Pancreas (tissue), 10 donors: ENCODE data around the gene CCDC28A. TPM values are rescaled to one million over a fixed set of nuclear protein-coding genes. Genes with fewer than 3 reads are reported as not detected.
A peak's percentile ranks its signal among the peaks of the same experiment; 100 is the strongest.

Experiments used
- ATAC-seq, 4 donors: fragments of 200-7000 bp; cut with Tn5 transposase; one replicate each; pipeline versions ENCODE4 v1.8.0 to v1.9.1; 2020; ENCODE audit warnings: mild to moderate bottlenecking in 4 of 4, moderate library complexity in 4 of 4
- DNase-seq, 6 donors: peaks; one replicate each; pipeline ENCODE4 v3.0.0-alpha.2; 2020
- FAIRE-seq: peaks from 2 replicates; lab custom pipeline; 2012; peaks lifted over from hg19 to GRCh38; lab: Jason Lieb, UNC
- H3K27ac ChIP-seq, 4 donors: fragments of 200-600 bp; sonication (generic); 1 replicate in 3 of 4; 2 replicates in 1 of 4; pipeline versions ENCODE4 v1.5.0 to v1.8.0; 2020
- H3K27me3 ChIP-seq, 4 donors: fragments of 200-600 bp; one replicate each; pipeline ENCODE4 v1.8.0; 2021
- H3K36me3 ChIP-seq, 3 donors: fragments of 200-600 bp; sonication (generic) in 1 of 3; one replicate each; pipeline versions ENCODE4 v1.5.0 to v1.8.0; 2020 to 2021
- H3K4me1 ChIP-seq, 3 donors: fragments of 200-600 bp; one replicate each; pipeline ENCODE4 v1.8.0; 2021
- H3K4me3 ChIP-seq, 4 donors: fragments of 200-600 bp; sonication (generic) in 2 of 4; one replicate each; pipeline versions ENCODE4 v1.5.0 to v1.8.0; 2020 to 2021
- H3K9me3 ChIP-seq, 4 donors: fragments of 200-600 bp; one replicate each; pipeline ENCODE4 v1.8.0; 2021
- WGBS, 2 donors: extraction: QIAGEN DNeasy Blood & Tissue Kit; methylation state at CpG; one replicate each; pipeline ENCODE4 v1.1.7; 2013; 5-methylcytosine and 5-hydroxymethylcytosine counted together
- intact Hi-C, 3 donors: fragments of 100-400 bp; cut with DNase I; formaldehyde crosslinking; loops; one replicate each; pipeline versions ENCODE4 v1.11.1 to v1.14.2; 2022
- polyA plus RNA-seq, 2 donors: library from polyadenylated mRNA; stranded (reverse); fragments of 200-250 nt; gene quantifications; one replicate each; pipeline ENCODE4 v1.2.3, GENCODE V29; 2013
- total RNA-seq, 6 donors: library from RNA; stranded (reverse); fragmentation: NEBNext Ultra II Directional in 4 of 6; extraction: Animal tissue kit (Norgen Biotek cat#: 25700) in 4 of 6; gene quantifications; one replicate each; pipeline versions ENCODE4 v1.2.1 to v1.2.4, GENCODE V29; 2021 to 2023
- TF ChIP-seq, protein P1 (sequence below), 4 donors: fragments of 200-600 bp; sonication (generic) in 3 of 4; IDR thresholded peaks; one replicate each; pipeline versions ENCODE4 v1.5.0 to v1.8.0; 2021; ENCODE audit warnings: antibody characterized with exemption in 4 of 4
- donor health status: healthy with polysubstance abuse.
- donor health status: DM: no; HTN: no; CAD: no; lungs with moderate emphysema.
- donor health status: DM: no; HTN: no; CAD: no.
- donor health status: control.
- donor health status: control.
- donor health status: Bipolar disorder and iron deficiency.
- donor health status: DM: yes; HTN: yes; CAD: no.
- donor health status: DM: no; HTN: no; CAD: no.
- donor health status: DM: no; HTN: no; CAD: no.
- donor health status: DM: yes; HTN: yes; CAD: no.

CCDC28A gene
- total and polyA plus RNA-seq, 8 donors = 11.3 to 21.3 (median 12.8) TPM

DNA sequence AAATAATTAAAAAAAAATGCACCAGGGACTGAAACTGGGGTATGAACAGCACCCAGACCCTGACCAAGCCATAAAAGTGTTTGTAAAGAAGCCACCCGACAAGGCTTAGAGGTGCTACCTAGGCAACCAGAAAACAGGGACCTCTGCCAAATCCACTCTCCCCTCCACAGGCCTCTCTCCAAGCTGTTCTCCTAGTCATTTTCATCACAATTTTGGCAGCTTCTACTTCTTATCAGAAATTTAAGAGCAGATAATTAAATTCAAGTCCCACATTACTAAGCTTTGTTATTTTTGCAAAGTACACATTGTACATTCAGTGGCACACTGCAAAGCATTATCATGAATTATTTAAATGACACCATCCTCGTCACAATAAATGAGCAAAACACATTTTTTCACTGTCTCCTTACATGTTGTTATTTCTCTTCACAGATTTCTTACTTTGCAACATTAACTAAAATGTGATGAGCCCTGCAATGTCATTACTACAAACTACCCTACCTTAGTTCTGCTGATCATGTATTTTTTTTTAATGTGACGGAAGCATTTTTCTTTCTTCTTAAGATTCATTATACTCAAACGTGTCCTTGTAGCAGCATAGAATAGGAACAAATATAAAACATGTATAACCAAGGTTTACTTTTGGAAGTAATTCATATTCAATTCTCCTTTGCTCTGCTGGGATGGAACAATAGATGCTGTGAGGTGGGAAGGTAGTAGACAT is 60.4 kb downstream of the CCDC28A start:
- Histone ChIP-seq H3K27ac (no peak overlapping the region), H3K36me3 (no peaks in the 10 kb centered on the region), H3K27me3 (no peaks in the 10 kb centered on the region), H3K9me3 (no peaks in the 10 kb centered on the region), H3K4me3 (no peak overlapping the region), H3K4me1 (no peaks in the 10 kb centered on the region)
- FAIRE-seq (no peak), DNase-seq (peak in 1 of 6 donors; percentile 22), ATAC-seq (peak; percentile 50 to 79 (median 59))
- intact Hi-C loops = no loop called here
- 48 to 49% methylated on average over 4 of the region's 4 CpGs for WGBS, 2 donors
- TF ChIP-seq, protein P1, sequence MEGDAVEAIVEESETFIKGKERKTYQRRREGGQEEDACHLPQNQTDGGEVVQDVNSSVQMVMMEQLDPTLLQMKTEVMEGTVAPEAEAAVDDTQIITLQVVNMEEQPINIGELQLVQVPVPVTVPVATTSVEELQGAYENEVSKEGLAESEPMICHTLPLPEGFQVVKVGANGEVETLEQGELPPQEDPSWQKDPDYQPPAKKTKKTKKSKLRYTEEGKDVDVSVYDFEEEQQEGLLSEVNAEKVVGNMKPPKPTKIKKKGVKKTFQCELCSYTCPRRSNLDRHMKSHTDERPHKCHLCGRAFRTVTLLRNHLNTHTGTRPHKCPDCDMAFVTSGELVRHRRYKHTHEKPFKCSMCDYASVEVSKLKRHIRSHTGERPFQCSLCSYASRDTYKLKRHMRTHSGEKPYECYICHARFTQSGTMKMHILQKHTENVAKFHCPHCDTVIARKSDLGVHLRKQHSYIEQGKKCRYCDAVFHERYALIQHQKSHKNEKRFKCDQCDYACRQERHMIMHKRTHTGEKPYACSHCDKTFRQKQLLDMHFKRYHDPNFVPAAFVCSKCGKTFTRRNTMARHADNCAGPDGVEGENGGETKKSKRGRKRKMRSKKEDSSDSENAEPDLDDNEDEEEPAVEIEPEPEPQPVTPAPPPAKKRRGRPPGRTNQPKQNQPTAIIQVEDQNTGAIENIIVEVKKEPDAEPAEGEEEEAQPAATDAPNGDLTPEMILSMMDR (IDR thresholded peaks at IDR 0.05) = no peak

DNA sequence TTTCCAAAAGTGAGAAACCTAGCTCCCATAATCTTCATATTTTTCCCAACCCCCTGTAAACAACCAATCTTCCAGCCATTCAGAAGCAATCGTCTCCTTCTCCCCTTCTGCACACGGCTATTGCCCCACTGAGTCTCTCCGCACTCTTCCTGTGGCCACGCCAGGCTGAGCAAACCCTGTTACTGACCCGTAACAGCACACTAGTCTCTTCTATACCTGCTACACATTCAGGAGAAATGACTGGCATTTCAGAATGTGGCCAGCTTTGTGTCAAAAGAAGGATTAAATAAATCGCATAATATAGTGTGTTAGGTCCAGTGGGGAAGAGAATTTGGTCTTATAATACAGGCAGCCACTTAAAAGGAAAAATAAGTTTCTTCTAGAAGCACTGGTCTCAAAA is 63.7 kb downstream of the CCDC28A start:
- FAIRE-seq = no peak

More for the DNA sequence above, 63.7 kb downstream of the CCDC28A start:
- Histone ChIP-seq H3K4me3 (no peak overlapping the region), H3K9me3 (no peaks in the 10 kb centered on the region), H3K27me3 (no peaks in the 10 kb centered on the region), H3K4me1 (no peaks in the 10 kb centered on the region), H3K36me3 (no peaks in the 10 kb centered on the region), H3K27ac (no peak overlapping the region)
- no peak for ATAC-seq
- DNase-seq = no peak
- TF ChIP-seq, protein P1 (IDR thresholded peaks at IDR 0.05) = no peak
- intact Hi-C loops = no loop called here
- 83% methylated on average over 6 of the region's 6 CpGs for WGBS, 2 donors

Other genes starting within 250 kb of the CCDC28A start
- under 1 TPM in 2 of 6 donors, not detected in 4; 0.03 TPM for gene ECT2L, start 22.3 kb downstream of the CCDC28A start, total RNA-seq
- under 1 TPM in 1 of 2 donors, not detected in 1; 0.05 TPM for gene ECT2L, start 22.3 kb downstream of the CCDC28A start, polyA plus RNA-seq
- gene REPS1, start 214.5 kb downstream of the CCDC28A start, total RNA-seq = 10 to 100 TPM; 16.1 to 24.0 (median 19.0) TPM
- 10 to 100 TPM; 14.1 to 26.2 TPM for gene REPS1, start 214.5 kb downstream of the CCDC28A start, polyA plus RNA-seq